ENCODE measurements around the gene IGFBP1.
"Not testable (repeated sequence)": the region's sequence is repeated elsewhere in the genome, so short reads cannot be mapped to it uniquely, and the experiment has no call there.

IGFBP1 gene

DNA sequence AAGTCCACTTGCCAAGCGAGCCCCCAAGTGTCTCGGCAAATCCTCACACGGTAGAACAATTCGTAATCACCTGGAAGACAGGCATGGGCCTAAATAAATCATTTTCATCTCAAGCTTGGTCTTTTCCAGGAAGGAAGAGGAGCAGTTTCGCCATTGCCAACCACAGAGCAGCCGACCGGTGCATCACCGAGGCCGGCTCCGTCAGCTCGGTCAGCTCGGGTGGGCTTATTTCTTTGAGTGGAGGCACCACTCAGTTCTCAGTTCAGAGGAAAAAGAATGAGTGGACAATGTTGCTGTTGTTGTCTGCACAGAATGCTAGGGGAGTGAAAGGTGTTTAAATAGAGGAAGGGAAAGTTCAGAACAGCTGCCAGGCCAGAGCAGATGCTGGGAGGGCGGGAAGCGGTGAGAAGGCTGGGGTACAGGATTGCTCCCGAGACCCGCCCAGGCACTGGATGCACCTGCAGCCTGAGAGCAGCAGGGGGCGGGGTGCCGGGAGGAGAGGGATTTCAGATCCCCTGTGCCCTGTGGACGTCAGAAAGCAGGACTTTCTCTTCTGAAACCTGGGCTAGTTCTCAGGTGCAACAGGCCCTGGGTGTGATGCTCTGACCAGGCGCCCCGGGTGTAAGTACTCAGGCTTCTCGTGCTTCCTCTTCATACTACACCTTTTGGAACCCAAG is 50.5 kb downstream of the IGFBP1 start:
- DNase-seq, result no peak

GRCh38 chr7:45939574-45939973 is 51.3 kb downstream of the IGFBP1 start:
- no peak for DNase-seq

DNA sequence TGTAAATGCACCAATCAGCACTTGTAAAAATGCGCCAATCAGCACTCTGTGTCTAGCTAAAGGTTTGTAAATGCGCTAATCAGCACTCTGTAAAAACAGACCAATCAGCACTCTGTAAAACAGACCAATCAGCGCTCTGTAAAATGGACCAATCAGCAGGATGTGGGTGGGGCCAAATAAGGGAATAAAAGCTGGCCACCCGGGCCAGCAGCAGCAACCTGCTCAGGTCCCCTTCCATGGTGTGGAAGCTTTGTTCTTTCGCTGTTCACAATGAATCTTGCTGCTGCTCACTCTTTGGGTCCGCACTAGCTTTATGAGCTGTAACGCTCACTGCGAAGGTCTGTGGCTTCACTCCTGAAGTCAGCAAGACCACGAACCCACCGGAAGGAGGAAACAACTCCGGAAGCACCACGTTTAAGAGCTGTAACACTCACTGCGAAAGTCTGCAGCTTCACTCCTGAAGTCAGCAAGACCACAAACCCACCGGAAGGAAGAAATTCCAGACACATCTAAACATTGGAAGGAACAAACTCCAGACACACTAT is 52.0 kb downstream of the IGFBP1 start:
- not testable (repeated sequence) for DNase-seq

DNA sequence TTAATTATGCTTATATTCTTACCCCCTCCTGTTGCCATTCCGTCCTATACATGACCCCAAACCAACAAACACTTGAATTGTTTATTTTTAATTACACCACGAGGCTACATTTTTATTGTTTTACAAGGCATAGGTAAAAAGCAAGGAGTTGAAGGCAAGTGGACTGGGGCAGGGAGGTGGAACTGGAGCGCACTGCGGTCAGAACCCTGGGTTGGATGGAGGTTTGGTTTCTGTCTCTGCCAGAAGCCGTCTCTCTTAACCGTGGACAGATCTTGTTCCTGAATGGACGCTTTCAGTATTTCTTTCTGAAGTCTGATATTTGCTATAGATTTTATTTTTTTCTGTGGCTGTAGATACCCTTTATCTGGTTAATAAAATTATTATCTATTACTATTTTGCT is 52.7 kb downstream of the IGFBP1 start:
- DNase-seq, result no peak
